GM12891 (cell line): ENCODE data around the gene USP22.

Experiments
- DNase-seq: peaks from one replicate; pipeline ENCODE4 v3.0.0; 2011; ENCODE audit warnings: low spot score; ENCODE audit not compliant: insufficient read length
- FAIRE-seq: peaks from 2 replicates; lab custom pipeline; 2011; peaks lifted over from hg19 to GRCh38; lab: Jason Lieb, UNC
- PAX5 ChIP-seq: IDR thresholded peaks from 2 replicates; pipeline ENCODE4 v1.6.1; 2011; ENCODE audit warnings: low read length, moderate library complexity, mild to moderate bottlenecking; ENCODE audit not compliant: insufficient read depth, severe bottlenecking
- POLR2A ChIP-seq: IDR thresholded peaks from 2 replicates; pipeline ENCODE4 v1.6.1; 2011; ENCODE audit warnings: low read depth, low read length, control low read depth
- POLR2AphosphoS5 ChIP-seq: IDR thresholded peaks from 2 replicates; pipeline ENCODE4 v1.6.1; 2011; ENCODE audit warnings: low read depth, low read length, control low read depth
- POU2F2 ChIP-seq: IDR thresholded peaks from 2 replicates; pipeline ENCODE4 v1.6.1; 2011; ENCODE audit warnings: low read depth, mild to moderate bottlenecking, control low read depth, low read length, moderate library complexity
- SPI1 ChIP-seq: IDR thresholded peaks from 2 replicates; pipeline ENCODE4 v1.6.1; 2011; ENCODE audit warnings: low read depth, low read length, control low read depth
- TAF1 ChIP-seq: IDR thresholded peaks from 2 replicates; pipeline ENCODE4 v1.6.1; 2011; ENCODE audit warnings: low read depth, low read length, control low read depth

The USP22 gene

DNA sequence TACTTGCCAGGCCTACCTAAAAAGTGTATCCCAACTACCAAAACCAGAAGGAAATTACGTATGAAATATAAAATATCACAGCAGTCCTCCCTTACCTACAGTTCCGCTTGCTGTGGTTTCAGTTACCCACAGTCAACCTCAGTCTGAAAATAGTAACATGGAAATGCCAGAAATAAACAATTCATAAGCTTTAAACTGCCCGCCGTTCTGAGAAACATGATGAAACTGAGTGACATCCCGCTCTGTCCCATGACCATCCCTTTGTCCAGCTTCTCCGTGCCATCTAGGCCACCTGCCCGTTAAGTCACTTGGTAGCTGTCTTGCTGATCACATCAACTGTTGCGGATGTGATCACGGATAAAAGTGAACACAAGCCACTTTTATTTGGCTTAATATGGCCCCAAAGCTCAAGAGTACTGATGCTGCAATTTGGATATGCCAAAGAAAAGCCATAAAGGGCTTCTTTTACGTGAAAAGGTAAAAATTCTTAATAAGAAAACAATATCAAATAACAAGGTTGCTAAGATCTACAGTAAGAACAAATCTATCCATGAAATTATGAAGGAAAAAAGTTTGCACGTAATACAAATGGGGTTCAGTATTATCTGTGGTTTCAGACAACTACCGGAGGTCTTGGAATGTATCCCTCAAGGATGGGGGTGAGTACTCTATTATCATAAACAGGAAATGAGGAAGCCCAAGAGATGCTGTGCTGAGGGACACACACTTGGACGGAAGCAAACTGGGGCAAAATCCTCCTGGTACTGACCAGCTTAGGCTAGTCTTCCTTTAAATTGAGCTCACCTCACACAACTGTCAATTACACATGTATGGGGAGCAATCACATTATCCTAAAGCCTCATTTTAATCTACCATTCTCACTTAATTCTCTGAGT, 8.2 kb downstream of the USP22 start:
- no peak for DNase-seq
- peak; percentile 61 for FAIRE-seq
- peak; percentile 76 for TF ChIP-seq SPI1
- TF ChIP-seq TAF1: no peak
- no peak for TF ChIP-seq POLR2AphosphoS5

DNA sequence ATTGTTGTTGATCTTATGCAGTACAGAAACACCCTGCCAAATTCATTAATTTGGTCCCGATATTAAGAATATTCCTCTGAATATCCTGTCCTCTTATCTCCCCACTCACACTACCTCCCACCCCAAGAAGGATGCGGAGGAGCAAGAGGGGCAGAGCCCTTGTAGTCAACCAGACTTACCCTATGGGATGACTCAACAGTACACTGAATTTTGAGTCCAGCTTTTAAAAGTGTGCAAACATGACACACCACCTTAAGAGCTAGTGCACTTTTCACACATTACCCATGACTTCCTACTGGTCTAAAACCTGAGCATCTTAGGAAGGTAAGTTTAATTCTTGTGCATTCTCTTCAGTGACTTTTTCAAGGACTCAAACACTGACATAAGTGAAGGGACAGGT, 9.5 kb downstream of the USP22 start:
- FAIRE-seq (no peak), DNase-seq (no peak)
- TF ChIP-seq TAF1: no peak
- TF ChIP-seq POU2F2: no peak
- TF ChIP-seq SPI1: no peak
- no peak for TF ChIP-seq PAX5
- TF ChIP-seq POLR2AphosphoS5: no peak
- no peak for TF ChIP-seq POLR2A

DNA sequence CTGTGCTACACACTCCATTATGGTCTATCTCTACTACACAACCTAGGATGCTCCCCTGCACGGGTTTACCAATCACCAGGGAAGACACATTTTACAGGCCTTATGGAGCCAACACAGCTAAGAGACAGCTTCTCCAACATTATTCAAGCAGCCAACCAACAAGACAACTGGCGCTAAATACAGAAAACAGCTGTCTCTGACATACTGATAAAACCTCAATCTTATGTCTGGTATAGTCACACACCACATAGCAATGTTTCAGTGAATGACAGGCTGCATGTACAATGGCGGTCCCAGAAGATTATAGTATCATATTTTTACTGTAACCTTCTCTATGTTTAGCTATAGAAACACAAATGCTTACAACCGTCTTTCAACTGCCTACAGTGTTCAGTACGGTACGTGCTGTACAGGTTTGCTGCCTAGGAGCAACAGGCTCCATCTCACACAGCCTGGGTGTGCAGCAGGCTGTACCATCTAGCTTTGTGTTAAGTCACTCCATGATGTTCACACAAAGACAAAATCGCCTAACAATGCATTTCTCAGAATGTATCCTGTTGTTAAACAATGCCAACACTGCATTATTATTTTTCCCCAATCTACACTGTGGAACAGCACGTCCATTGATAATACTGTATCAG, 10.9 kb downstream of the USP22 start:
- FAIRE-seq (peak; percentile 64), DNase-seq (no peak)
- TF ChIP-seq POLR2A (peak; percentile 35; the same call in 1 of the 2 replicates), TAF1 (no peak)

DNA sequence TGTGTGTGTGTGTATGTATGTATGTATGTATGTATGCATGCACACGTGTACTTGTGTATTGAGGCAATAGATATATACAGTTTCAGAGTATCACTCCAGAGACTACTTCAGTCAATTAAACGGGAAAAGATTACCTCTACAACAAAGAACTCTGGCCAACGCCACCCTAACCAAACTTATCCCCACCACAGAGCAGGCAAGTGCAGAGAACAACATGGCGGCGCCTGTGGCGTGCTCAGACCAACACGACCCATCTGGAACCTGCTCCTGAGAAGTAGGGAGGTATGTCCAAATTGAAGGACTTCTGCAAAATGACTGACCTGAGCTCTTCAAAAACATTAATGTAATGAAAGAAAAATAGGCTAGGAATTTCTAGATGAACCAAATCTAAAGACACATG, 12.4 kb downstream of the USP22 start:
- TF ChIP-seq POLR2A (no peak), SPI1 (no peak), POU2F2 (no peak), TAF1 (no peak), POLR2AphosphoS5 (0 out of 2 replicates have a peak, but pooled peaks have one; percentile 11), PAX5 (no peak)
- FAIRE-seq (no peak), DNase-seq (no peak)

DNA sequence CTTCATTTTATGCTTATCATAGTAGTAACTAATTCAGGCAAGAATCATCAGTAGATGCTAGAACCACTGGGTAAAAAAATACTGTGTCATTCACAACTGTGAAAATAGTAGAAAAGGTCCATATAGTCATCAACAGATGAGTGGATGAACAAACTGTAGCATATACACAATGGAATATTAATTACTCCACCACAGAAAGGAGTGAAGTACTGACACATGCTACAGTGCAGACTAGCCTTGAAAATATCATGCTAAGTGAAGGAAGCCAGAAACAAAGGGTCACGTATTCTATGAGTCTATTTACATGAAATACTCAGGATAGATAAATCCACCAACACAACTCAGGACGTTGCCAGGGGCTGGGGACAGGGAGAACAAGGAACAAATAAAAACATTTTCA, 13.3 kb downstream of the USP22 start:
- DNase-seq (no peak), FAIRE-seq (no peak)
- TF ChIP-seq SPI1 (no peak), POLR2AphosphoS5 (no peak)

DNA sequence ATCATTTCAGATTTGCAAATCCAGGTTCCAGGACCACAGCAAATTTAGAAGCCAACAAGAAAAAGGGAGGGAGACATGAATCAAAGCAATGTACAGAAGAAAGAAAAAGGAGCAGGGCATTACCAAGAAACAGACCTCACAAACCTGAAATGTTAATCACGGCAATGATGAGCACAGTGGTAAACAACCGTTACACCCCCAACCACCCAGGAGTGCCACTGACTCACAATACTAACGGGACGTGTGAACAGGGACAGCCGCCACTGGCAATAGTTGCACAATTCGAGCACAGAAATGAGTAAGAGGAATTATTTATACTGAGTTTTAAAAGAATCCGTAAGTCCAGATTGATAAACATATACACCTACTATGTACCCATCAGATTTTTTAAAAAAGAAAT, 13.8 kb downstream of the USP22 start:
- no peak for FAIRE-seq
- TF ChIP-seq PAX5 (no peak), SPI1 (no peak), POU2F2 (no peak), TAF1 (no peak), POLR2A (no peak), POLR2AphosphoS5 (no peak)
- DNase-seq: no peak

DNA sequence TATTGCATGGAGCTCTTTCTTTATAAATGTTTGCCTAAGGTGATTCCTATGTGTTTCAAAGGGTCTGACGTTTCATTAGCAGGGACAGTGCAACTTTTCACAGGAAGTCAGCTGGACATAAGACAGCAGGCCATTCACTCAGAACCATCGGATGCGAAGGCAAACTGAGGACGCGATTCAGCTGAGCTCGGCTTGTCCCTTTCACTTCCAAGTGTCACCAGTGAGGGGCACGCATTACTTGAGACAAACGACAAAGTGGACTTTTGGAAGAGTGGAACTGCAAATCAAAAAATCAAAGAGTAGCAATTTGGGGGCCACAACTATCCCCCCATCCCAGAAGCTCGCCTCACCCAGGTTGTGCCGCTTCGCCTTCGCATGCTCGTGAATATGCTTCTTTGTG, 14.6 kb downstream of the USP22 start:
- no peak for TF ChIP-seq TAF1
- TF ChIP-seq POU2F2: no peak
- TF ChIP-seq POLR2AphosphoS5: no peak
- no peak for TF ChIP-seq SPI1
- TF ChIP-seq PAX5: no peak
- FAIRE-seq: no peak
- no peak for DNase-seq

DNA sequence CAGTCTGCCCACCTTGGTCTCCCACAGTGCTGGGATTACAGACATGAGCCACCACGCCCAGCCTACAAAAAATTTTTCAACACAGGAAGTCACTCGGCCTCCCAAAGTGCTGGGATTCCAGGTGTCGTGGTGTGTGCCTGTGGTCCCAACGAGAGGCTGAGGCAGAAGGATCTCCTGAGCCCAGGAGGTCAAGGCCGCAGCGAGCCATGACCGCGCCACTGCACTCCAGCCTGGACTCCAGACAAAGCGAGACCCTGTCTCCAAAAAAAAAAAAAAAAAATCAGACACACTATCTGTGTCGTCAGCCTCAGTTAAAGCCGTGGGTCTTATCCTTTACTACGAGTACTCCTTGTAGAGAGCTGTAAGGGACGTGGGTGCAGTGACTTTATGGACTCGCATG, 15.8 kb downstream of the USP22 start:
- TF ChIP-seq POU2F2: no peak
- TF ChIP-seq POLR2AphosphoS5: no peak
- no peak for TF ChIP-seq PAX5
- no peak for DNase-seq
- no peak for FAIRE-seq

DNA sequence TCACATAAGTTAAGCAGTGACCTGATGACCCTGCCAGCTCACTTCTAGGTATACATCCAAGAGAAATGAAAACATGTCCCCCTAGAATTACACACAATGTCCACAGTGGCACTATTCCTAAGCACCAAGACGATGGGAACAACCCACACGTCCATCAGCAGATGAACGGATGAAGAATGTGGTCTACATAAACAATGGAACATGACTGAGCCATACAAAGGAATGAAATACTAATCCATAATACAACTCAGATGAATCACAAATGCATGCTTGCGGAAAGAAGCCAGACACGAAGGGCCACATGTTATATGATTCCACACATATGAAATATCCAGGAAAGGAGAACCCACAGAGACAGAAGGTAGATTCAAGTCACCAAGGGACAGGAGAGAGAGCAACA, 17.4 kb downstream of the USP22 start:
- DNase-seq (no peak), FAIRE-seq (peak; percentile 58)
- no peak for TF ChIP-seq TAF1
- no peak for TF ChIP-seq PAX5
- no peak for TF ChIP-seq POLR2A
- TF ChIP-seq POU2F2: no peak
- TF ChIP-seq POLR2AphosphoS5: no peak
- TF ChIP-seq SPI1: no peak

DNA sequence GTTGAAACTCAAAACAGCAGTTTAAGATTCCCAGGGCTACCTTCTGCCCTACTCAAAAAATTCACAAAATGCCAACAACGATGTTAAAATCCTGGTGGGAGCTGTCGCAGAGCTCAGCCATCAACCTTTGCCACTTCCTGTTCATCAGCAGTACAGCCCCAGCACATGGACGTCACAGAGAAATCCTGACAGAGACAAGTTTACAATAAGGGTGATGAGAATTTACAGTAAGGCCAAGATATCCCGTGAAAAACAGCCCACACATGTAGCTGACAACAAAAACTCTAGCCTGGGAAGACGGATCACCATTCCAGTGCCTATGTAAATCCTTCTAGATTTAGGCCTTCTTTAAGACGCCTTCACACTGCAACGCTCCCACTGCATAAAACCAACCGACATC, 18.8 kb downstream of the USP22 start:
- DNase-seq (no peak), FAIRE-seq (no peak)
- TF ChIP-seq PAX5 (no peak), TAF1 (no peak), POLR2AphosphoS5 (no peak), POU2F2 (no peak), SPI1 (no peak), POLR2A (no peak)
